ENCODE measurements around the gene BBC3. TPM values are rescaled to one million over a fixed set of nuclear protein-coding genes. Genes with fewer than 3 reads are reported as not detected.

BBC3 gene
- total and polyA plus RNA-seq, 2 experiments from 2014 or later, result 6.3 to 14.6 TPM

DNA sequence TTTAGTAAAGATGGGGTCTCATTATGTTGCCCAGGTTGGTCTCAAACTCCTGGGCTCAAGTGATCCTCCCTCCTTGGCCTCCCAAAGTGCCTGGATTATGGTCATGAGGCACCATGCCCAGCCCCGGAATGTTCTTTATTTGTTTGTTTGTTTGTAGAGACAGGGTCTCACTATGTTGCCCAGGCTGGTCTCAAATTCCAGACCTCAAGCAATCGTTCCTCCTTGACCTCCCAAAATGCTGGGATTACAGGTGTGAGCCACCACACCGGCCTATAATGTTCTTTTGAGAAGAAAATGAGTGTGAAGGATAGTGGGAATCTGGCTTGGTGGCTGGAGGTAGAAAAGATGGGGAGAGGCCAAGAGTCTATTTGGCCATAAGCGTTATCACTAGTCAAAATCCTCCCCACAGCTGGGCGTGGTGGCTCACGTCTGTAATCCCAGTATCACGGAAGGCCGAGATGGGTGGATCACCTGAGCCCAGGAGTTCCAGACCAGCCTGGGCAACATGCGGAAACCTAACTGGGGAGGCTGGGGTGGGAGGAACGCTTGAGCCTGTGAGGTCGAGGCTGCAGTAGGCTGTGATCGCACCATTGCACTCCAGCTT, 5.2 kb upstream of the BBC3 start:
- Histone ChIP-seq H3K27ac (no peak overlapping the region), H3K79me2 (ENCODE audit: insufficient read depth) (no peaks in the 10 kb centered on the region), H4K20me1 (ENCODE audit: insufficient read depth) (no peaks in the 10 kb centered on the region), H2AFZ (no peak overlapping the region), H3F3A (ENCODE audit: insufficient read depth) (peaks cover 24% of the 10 kb centered on the region), H3K9ac (no peak overlapping the region), H3K9me2 (ENCODE audit: insufficient read depth) (no peaks in the 10 kb centered on the region), H3K4me2 (ENCODE audit: unreplicated experiment) (no peak overlapping the region), H3K36me3 (ENCODE audit: low read depth) (no peaks in the 10 kb centered on the region), H3K9me3 (ENCODE audit: low read depth) (no peaks in the 10 kb centered on the region), H3K4me1 (ENCODE audit: insufficient read depth) (peaks cover 14% of the 10 kb centered on the region; the same call in 1 of the 2 replicates), H3K27me3 (replicated peaks; ENCODE audit: insufficient read depth) (no peaks in the 10 kb centered on the region), H3K4me3 (no peak overlapping the region)
- 88% methylated on average over 12 of the region's 12 CpGs for WGBS, 2 experiments (ENCODE audit: low coverage in 1 of 2, low lambda C conversion rate in 2 of 2, missing lambda C conversion rate in 2 of 2)
- no peak for TF ChIP-seq EZH2phosphoT487 (IDR thresholded peaks at IDR 0.05; ENCODE audit: insufficient read depth, low read depth)
- no peak for TF ChIP-seq EZH2 (IDR thresholded peaks at IDR 0.05; ENCODE audit: insufficient read depth, poor library complexity, severe bottlenecking)
- in situ Hi-C loops (cut with MboI), result no loop called here
- no peak for DNase-seq

DNA sequence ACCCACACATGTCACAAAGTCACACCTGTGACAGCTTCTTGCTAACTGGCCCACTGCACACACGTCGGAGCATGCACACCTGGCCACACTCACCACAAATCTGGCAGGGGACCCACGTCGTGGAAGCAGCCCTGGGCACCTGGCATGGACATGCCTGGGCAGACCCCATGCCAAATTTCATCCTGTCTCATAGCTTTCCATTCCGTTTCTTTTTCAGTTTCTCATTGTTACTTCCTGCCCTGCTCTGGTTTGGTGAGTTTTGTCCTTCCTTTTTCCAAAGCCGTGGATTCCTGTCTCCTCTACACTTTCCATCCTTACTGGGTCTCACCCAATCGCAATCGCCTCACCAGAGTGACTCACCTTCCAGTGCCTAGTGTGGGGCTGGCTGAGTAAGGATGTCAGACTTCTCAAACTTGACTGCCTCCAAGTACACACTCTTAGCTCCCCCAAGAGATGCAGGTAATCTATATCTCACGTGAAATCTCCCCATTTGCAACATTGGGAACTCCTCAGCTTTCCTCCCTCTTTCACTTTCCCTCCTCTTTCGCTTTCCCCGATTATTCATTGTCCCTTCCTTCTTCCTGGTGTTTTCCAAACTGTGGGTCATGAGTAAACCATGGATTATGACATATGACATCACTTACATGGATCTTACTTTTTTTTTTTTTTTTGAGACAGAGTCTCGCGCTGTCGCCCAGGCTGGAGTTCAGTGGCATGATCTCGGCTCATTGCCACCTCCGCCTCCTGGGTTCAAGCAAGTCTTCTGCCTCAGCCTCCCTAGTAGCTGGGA, 1.6 kb upstream of the BBC3 start:
- Histone ChIP-seq H3F3A (ENCODE audit: insufficient read depth) (peaks cover 28% of the 10 kb centered on the region), H3K79me2 (ENCODE audit: insufficient read depth) (peaks cover 27% of the 10 kb centered on the region), H3K36me3 (ENCODE audit: low read depth) (no peaks in the 10 kb centered on the region), H3K4me2 (ENCODE audit: unreplicated experiment) (peak overlapping the region; percentile 74), H3K9me2 (ENCODE audit: insufficient read depth) (no peaks in the 10 kb centered on the region), H3K9me3 (ENCODE audit: low read depth) (no peaks in the 10 kb centered on the region), H3K9ac (peak overlapping the region; percentile 85), H3K27ac (peak overlapping the region; percentile 89), H4K20me1 (ENCODE audit: insufficient read depth) (no peaks in the 10 kb centered on the region), H3K4me1 (ENCODE audit: insufficient read depth) (0 out of 2 replicates have a peak, but pooled peaks cover 10% of the 10 kb centered on the region), H3K4me3 (peak overlapping the region; percentile 76), H2AFZ (peak overlapping the region; percentile 79), H3K27me3 (replicated peaks; ENCODE audit: insufficient read depth) (no peaks in the 10 kb centered on the region)
- TF ChIP-seq EZH2phosphoT487 (IDR thresholded peaks at IDR 0.05; ENCODE audit: insufficient read depth, low read depth) (no peak), EZH2 (IDR thresholded peaks at IDR 0.05; ENCODE audit: insufficient read depth, poor library complexity, severe bottlenecking) (no peak)
- in situ Hi-C loops (cut with MboI), result no loop called here
- peak; percentile 88 for DNase-seq
- 13% methylated on average over 16 of the region's 16 CpGs for WGBS, 2 experiments (ENCODE audit: low coverage in 1 of 2, low lambda C conversion rate in 2 of 2, missing lambda C conversion rate in 2 of 2)

DNA sequence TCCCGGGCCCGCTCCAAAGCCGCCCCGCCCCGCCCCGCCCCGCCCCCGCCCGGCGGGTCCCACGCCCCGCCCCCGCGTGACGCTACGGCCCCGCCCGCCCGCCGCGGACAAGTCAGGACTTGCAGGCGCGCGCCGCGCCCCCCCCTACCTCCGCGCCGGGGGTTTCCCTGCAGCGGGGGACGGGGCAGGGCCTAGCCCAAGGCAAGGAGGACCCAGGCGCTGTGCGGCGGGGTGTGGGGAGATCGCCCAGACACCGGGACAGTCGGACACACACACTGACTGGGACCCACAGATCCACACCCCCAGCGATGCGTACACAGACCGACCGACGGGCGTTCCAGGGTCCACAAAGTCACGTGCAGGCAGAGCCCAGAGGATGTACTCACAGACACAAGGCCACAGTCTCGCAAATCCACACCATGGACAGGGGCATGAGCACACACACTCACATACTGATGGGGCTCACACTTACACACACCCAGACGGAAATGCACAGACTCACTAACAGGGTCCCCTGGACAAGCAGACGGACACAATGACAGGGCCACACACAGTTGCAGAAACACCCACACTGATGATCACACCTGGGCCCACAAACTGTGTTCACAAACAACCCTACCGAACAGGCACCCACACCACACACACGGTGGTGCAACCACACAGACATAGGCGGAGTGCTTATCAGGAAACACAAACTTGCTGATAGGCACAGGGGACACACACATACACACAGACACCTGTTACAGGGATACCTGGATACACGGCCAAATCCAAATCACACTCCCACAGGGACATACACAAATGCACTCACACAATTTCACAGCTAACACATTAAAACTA, 436 bp upstream of the BBC3 start:
- Histone ChIP-seq H3K9me3 (ENCODE audit: low read depth) (no peaks in the 10 kb centered on the region), H3K9me2 (ENCODE audit: insufficient read depth) (no peaks in the 10 kb centered on the region), H3K4me3 (peak overlapping the region; percentile 83), H2AFZ (peak overlapping the region; percentile 71), H3K4me1 (ENCODE audit: insufficient read depth) (0 out of 2 replicates have a peak, but pooled peaks cover 15% of the 10 kb centered on the region), H3K36me3 (ENCODE audit: low read depth) (no peaks in the 10 kb centered on the region), H3K27me3 (replicated peaks; ENCODE audit: insufficient read depth) (no peaks in the 10 kb centered on the region), H3K79me2 (ENCODE audit: insufficient read depth) (peaks cover 32% of the 10 kb centered on the region), H4K20me1 (ENCODE audit: insufficient read depth) (no peaks in the 10 kb centered on the region), H3K4me2 (ENCODE audit: unreplicated experiment) (peak overlapping the region; percentile 74), H3K9ac (peak overlapping the region; percentile 85), H3K27ac (peak overlapping the region; percentile 89), H3F3A (ENCODE audit: insufficient read depth) (peaks cover 28% of the 10 kb centered on the region)
- in situ Hi-C loops (cut with MboI), result no loop called here
- WGBS, 2 experiments (ENCODE audit: low coverage in 1 of 2, low lambda C conversion rate in 2 of 2, missing lambda C conversion rate in 2 of 2), result 7 to 16% methylated on average over 19 to 41 of the region's 51 CpGs
- no peak for TF ChIP-seq EZH2phosphoT487 (IDR thresholded peaks at IDR 0.05; ENCODE audit: insufficient read depth, low read depth)
- TF ChIP-seq EZH2 (IDR thresholded peaks at IDR 0.05; ENCODE audit: insufficient read depth, poor library complexity, severe bottlenecking), result no peak
- DNase-seq, result peak; percentile 93

Measured in GM23248 (cell line).